Cardiac fibroblast (primary cell): ENCODE data around the gene SMNDC1.

Experiments used
- DNase-seq, 2 donors: peaks; one replicate each; pipeline versions ENCODE4 v3.0.0 to v3.0.0-alpha.2; 2010; ENCODE audit warnings: low read depth in 2 of 2
- H3K4me3 ChIP-seq, 2 donors: replicated peaks in 1 of 2; 1 replicate in 1 of 2; 2 replicates in 1 of 2; pipeline ENCODE4 v1.5.1; 2011; ENCODE audit warnings: low read depth in 2 of 2, low read length in 2 of 2, mild to moderate bottlenecking in 2 of 2, moderate library complexity in 1 of 2
- CTCF ChIP-seq: IDR thresholded peaks from one replicate; pipeline ENCODE4 v1.5.1; 2011; ENCODE audit warnings: low read depth, mild to moderate bottlenecking, low read length, inconsistent platforms

SMNDC1 gene

GRCh38 chr10:110330675-110331074 lies 26.0 kb upstream of the SMNDC1 start:
- no peak overlapping the region for H3K4me3 ChIP-seq
- DNase-seq: no peak
- no peak for TF ChIP-seq CTCF

GRCh38 chr10:110327262-110327914 lies 22.7 kb upstream of the SMNDC1 start:
- no peak for TF ChIP-seq CTCF
- H3K4me3 ChIP-seq: no peak overlapping the region
- peak in 1 of 2 donors; percentile 50 for DNase-seq

- no peak for TF ChIP-seq CTCF
- DNase-seq: peak; percentile 28 to 90
- no peak overlapping the region for H3K4me3 ChIP-seq
Observed at GRCh38 chr10:110326351-110327032, 21.8 kb upstream of the SMNDC1 start.

- TF ChIP-seq CTCF: no peak
- DNase-seq: no peak
- no peak overlapping the region for H3K4me3 ChIP-seq
Observed at GRCh38 chr10:110324805-110325280, 20.1 kb upstream of the SMNDC1 start.

GRCh38 chr10:110324201-110324804 lies 19.6 kb upstream of the SMNDC1 start:
- no peak for TF ChIP-seq CTCF
- DNase-seq: no peak
- H3K4me3 ChIP-seq: no peak overlapping the region

GRCh38 chr10:110323503-110323902 lies 18.8 kb upstream of the SMNDC1 start:
- no peak overlapping the region for H3K4me3 ChIP-seq
- DNase-seq: peak; percentile 76 to 95
- TF ChIP-seq CTCF: no peak
